ENCODE measurements around the gene CDH16.

DNA sequence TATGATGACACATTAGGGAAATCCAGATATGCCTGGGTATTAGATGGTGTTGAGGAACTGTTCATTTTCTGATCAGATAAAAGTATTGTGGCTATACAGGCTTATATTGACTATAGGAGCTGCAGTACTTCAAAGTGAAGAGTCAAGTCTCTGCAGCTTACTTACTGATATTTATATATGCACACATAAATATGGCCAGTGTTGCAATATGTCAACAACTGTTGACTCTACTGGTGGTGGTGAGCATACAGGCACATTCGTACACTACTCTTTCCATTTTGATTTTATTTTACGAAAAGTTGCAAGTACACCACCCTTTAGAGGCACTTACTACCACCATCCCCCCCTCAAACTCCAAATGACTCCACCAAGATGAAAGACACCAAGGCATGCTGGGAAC lies 13.0 kb upstream of the CDH16 start:
- TF ChIP-seq CTCF (IDR thresholded peaks at IDR 0.05) (no peak), POLR2A (IDR thresholded peaks at IDR 0.05) (no peak)

All from testis (tissue), 2 donors.